NOMO-1 (cell line): ENCODE results near the gene PTPRE.
A peak's percentile ranks its signal among the peaks of the same experiment; 100 is the strongest.

Experiments
- DNase-seq, 2 experiments: peaks; one replicate each; lab custom pipeline; 2025; ENCODE audit not compliant: unreplicated experiment in 2 of 2; lab: John Stamatoyannopoulos, UW

PTPRE gene

DNA sequence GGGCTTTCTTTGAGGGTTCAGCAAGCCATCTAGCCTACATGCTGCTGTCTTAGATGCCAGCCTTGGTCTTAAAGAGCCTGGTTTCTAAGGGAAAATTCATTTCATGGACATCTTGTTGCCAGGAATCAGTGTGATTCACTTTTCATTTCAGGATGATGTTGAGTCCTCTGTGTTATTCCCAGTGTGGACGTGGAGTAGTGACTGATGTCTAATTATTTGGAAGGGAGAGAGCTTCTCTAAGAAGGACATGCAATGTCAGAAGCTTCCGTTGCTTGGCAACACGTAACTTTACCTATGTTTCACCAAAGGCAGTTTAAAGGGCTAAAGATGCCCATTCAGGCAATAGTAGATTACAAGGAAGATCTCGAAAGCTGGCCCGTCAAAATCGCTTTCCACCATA is 89.0 kb downstream of the PTPRE start:
- DNase-seq, result no peak

DNA sequence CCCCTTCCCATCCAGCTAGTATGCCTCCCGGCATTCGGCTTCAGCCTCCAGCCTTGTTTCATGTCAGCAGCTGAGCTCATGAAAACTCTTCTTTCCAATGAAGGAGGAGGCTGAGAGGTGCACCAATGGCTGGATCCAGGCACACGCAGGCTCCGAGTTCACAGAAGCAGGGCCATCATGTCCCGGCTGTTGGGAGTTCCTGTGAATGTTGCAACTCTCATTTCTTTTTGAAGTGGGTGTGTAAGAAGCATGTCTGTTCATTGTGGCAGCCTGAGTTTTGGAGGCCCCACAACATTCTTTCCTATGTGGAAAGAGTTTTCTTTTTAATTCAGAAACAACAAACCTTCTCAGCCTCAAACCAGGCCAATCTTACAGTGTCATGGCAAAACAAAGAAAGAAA is 89.7 kb downstream of the PTPRE start:
- no peak for DNase-seq

DNA sequence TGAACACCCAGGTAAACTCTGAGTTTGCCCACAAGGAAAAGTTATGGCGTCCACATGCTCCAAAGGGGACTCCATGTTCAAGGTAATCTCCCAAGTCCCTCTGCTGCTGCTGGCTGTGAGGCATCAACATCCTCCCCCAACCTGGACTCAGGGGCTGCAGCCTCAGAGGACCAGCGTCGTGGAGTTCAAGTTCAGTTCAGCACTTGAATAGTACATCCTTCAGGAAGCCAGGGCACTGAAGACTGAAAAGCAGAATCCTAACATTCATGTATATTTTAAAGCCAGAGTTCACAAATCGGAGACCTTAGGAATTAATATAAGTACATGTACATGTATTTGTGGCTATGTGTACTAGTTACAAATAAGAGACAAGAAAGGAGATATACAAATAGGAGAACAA is 90.4 kb downstream of the PTPRE start:
- no peak for DNase-seq

DNA sequence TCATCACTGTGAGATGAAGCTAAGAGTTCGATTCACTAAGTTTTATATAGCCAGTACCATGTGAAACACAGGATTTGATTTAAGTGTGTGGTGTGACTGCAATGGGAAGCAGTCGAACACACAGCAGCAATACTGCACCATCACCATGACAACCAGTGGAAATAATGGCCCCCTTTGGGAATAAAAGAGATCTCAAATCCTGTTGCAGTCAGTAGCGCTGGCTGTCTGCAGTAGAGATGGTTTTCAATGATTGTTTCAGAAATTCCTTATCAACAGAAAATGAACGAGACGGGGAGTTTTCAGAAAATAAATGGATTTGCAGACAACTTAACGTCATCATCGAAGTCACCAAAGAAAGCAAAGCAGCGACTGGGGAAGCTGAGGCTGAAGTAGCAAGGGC is 91.0 kb downstream of the PTPRE start:
- DNase-seq, result no peak

DNA sequence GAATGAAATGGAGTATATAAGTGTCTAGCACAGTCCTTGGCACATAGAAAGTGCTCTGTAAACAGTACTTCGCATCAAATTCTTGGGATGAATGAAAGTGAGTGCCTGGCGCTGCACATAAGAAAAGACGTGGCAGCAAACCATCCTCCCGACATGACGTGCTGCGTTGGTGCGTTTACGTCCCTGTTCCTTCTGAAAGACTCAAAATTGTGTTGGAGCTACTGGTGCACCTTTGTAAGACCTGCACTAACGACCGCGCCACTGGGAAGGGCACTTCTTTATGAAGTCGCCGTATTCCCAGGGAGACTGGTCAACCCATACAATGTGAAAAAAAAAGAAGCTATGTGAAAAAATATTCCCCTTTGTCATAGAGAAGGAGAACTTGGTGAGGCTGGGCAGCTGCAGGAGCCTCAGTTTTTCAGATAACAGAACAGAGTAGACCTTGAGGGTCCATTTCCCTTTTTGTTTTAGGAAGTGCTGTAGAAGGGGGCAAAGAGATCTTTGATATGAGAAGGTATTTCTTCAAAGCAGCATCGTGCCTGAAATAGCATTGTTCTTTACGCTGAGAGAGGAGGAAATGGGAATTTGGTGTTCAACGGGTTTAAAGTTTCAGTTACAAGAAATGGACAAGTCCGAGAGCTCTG is 91.7 kb downstream of the PTPRE start:
- DNase-seq, result peak in 1 of 2 experiments; percentile 57

DNA sequence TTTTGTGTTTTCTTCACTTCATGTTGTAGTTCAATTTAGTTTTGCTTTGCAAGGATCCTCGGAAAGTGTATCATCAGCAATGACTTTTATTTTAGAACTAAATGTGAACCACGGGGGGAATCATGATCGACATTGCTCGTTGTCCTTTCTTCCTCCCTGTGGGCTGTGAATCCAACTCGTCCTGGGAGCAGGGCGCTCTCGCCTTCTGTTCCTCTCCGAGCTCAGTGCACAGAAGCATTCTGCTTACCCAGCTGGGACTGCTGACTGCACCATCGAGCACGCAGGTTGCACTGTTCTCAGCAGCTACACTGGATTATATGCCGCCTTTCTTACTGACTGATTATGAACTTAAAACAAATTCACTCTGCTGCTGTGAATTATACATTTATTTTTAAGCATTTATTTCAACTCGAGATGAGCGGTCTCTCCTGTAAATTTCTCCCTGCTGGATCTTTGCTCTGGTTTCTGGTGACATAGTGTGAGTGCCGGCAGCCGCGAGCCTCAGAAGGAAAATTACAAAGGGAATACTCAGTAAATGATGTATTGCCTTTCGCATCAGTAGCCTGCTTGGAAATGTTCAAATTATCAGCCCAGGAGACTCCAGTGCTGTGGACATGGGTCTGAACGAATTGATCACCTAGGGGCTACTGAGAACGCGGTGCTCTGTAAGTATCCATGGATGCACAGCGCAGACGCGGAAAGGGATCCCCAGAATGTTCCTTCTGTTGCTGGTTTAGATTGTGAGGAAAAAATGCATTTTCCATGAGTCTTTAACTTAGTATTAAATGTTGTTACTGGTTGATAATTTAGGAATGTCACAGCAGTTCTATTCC is 92.6 kb downstream of the PTPRE start:
- DNase-seq, result no peak

DNA sequence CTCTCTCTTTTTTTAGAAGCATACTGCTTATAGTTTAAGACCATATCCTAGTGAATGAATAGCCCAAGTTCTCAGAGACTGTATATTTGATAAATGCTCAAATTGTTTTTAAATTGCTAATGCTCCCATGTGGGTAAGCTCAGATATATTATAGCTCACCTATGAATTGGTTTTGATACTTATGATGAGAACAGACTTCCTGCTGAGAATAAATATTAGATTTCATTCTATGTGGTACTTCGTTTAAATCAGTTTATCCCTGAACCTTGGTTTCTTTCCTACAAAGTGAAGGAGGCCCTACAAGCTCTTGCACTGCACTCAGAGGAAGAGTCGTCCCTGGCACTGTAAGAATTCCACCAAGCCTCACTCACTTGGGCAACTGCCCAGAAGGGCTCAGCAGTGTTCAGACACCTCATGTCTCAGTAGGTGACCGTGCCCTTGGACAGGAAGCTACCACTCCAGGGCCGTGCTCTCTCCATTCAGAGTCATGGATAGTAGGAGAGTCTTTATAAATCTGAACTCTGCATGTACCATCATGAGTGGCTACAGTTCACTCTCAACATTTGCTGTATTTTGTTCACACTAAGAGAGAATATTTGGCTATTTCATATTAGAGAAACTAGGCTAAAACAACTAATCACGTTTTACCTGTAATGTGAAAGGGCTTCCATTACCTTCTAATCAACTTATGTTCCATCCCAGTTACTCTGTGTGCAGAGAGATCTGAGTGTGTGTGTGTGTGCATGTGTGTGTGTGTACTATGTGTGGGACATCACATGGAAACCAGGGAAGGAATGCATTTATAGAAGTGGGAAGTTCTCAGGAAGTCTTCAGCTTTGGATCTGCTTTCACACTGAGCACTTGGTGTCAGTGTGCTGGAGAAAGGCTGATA is 93.8 kb downstream of the PTPRE start:
- DNase-seq, result no peak

DNA sequence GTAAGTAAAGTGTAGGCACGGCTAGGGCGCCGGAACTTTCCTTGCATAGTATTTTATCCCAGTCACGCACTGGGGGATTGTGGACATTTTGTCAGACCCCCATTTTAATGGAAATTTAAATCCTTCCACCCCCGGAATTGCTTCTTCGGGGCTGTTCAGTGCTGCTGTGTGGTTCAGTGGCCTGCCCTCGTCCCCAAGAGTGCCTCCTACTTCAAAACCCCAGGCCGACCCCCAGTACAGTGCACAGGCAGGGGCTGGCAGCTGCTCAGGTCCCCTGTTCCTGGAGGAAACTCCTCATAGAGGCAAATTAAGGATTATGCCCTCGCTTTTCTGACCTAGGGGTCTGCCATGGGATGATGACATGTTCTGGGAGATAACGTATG is 94.5 kb downstream of the PTPRE start:
- DNase-seq, result no peak

DNA sequence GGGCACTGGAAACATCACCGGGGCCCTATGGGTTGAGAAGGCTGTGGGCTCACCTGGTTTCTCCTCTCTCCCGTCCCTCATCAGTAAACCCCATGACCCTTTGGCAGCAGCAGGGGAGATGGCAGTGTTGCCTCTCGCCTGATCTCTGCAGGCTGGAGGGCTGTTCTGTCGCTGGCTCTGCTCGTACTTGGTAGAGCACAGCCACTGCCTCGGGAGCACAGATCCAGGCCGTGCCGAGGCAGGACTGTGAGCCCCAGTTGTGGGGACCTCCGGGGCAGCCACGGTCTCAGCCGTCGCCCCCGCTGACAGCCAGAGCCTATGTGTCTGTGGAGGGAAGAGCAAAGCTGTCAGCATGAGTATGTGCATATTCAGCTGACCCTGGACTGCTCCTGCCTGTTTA is 94.9 kb downstream of the PTPRE start:
- no peak for DNase-seq

DNA sequence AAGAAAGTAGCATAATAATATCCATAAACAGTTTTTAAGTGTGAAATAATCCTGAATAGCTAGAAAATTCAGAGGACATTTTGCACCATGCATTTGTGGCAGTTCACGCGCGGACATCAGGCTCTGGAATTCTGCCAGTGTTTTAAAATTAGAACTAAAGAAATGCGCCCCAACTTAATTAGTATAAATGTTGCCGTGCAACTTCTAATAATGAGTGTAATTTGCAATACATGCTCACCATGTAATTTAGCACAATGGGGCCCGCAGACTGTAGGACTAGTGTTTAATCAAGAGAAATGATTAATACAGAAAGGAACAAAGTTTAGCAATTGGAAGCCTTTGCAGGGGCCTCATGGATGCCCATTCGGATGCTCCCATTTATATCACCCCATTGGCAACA is 96.6 kb downstream of the PTPRE start:
- no peak for DNase-seq

DNA sequence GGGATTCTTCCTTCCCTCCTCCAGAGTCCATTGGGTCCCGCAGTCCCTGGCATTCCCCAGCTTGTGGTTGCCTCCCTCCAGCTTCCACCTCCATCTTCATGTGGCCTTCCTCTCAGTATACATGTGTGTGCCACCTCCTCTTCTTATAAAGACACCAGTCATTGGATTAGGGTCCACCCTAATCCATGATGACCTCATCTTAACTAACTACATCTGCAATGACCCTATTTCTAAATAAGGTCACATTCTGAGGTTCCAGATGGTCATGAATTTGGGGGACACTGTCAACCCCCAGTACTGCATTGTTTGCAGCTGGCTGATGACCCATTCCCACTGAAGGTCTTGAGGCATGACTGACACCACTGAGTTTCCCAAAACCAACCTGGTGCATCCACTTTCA is 99.0 kb downstream of the PTPRE start:
- no peak for DNase-seq

DNA sequence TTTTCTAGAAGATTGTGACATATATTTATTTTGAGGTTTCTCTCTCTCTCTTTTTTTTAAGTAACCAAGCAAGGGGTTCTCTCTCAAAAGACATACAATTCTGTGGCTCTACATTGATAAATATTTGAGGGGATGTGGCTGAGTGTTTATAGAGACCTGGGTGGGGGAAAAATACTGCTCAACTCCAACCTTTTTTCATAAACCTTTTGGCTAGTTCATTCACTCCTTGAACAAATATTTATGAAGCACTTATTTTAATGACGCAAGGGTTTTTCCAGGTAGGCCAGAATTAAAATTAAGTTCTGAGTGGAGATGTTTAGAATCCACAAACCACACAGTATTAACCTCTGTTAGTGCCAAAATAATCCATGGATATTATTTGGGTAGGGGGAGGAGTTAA is 100.2 kb downstream of the PTPRE start:
- DNase-seq, result no peak

DNA sequence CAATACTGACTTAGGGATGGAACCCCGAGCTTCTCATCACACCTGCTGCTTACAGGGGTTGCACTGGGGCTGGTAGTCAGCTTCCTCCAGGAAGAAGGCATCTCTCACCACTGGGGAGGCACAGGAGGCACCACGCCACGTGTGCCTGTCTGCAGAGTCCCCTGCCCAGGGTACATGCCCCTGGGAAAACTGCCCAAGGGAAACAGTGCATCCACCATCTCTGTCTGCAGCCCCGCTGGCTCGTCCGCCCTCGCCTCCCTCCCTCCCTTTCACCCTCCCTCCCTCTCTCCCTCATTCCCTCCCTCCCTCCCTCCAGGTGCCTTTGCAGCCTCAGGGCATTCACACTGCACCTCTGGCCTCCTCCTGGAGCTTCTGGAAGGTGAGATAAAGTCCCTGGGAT is 101.1 kb downstream of the PTPRE start:
- no peak for DNase-seq

DNA sequence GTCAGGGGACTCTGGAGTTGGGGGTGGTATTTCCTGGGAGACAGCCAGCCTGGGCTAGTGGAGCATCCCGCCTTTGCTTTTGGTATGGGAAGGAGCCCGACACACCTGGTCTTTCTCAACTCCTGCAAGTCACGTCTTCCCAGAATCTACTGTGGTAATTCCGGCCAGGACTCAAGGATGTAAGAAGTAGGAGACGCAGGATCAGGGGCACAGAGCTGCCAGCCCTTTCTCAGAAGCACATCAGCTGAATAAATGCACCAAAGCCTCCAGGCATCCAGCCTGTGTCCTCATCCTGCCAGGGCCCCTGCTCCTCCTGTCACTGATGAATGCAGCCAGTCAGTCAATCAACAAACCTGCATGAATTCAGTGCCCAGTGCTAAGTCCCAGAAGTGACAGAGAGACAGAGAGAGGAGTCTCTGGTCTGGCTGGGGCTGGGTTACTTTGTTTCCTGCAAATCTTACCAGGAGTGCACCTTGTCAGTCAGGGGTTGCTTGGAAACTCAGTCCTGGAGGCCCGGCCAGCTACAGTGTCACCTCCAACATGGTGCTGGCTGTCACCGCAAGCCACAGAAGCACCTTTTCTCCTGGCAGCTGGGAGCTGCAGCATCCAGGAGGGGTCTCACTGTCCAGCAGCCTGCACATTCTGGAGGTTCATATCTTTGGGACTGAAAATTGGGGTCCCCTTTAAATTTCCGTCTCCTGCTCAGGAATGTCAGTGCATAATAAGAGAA is 101.8 kb downstream of the PTPRE start:
- no peak for DNase-seq

DNA sequence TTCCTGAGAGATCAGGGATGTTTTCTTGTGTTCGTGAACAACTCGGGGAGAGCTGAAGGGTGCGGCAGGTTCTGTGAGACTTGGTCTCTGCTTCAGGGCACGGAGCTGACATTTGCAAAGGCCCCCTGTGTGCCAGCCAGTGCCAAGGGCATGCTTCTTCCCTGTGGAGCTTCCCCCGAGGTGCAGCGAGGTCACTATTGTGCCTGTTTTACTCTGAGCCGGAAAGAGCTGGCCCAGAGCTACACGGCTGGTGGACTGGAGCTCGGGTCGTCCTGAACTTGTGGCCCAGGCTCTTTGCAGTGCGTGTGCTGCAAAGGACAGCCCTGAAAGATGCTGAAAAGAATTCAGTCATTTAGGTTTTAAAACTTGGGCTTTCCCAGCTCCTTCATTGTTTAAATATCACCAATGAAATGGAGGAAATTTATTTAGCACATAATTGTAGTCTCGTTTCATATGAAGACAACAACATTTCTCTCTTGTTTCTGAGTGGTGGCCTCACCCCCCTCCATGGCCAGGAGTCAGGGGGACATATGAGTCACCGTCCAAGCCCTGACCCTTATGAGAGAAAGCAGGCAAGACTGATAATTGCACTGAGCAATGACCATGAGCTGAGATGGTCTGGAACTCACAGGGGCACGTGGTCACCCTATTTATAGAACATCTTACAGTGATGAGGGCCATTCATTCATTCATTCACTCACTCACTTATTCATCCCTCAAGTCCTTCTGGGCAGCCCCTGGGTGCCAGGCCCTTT is 102.6 kb downstream of the PTPRE start:
- DNase-seq, result no peak

DNA sequence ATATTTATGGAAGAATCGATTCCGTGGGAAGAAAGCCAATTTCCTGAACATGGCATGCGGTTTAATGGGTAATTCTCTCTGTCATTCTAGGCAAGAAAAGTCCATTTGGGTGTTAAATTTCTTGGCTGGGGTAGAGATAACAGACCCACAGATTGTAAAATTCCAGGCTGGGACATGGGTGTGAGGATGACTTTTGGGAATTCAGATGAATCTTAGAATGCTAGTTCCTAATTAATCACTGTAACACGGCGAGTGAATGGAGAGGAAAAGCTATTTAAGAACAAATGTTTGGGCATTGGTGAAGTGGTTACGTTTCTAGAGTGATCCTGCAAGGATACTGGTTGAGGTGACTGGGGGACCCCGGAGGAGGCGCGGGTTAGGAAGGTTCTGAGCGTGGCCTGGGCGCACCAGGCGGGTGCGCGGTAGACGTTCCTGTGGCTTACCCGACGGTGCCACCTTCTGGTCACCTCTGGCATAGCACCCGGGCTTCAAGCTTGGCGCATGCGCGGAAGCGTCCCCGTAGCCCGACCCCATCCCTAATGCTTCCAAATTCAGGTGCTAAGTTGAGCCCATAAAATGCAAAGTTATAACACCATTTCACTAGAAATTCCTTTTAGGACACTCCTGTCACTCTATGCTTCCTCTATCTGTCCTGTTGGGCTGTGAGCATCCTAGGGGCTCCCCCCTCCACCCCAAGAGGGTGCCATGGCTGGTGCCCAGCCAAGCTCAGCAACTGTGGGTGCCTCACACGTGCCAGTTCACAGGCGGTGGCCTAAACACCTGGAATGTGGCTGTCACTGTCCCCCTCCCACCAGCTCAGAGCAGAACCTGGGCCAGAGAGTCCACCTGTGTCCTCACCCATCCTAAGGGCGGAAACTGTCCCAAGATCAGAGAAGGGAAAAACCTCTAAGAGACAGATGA is 104.4 kb downstream of the PTPRE start:
- DNase-seq, result peak; percentile 66 to 75

DNA sequence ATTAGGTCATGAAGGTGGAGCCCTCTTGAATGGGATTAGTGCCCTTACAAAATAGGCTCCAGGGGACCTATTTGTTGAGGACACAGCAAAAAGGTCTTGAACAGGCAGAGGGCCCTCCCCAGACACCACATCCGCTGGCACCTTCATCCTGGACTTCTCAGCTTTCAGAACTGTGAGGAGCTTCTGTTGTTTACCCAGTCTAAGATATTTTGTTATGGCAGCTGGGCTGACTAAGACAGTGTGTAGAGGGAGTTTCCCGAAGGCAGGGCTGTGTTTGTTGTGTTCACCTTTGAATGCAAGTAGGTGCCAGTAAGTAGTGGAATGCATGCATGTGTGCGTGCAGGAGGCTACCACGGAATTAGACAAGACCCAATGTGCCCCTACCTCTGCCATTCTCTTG is 106.7 kb downstream of the PTPRE start:
- no peak for DNase-seq

DNA sequence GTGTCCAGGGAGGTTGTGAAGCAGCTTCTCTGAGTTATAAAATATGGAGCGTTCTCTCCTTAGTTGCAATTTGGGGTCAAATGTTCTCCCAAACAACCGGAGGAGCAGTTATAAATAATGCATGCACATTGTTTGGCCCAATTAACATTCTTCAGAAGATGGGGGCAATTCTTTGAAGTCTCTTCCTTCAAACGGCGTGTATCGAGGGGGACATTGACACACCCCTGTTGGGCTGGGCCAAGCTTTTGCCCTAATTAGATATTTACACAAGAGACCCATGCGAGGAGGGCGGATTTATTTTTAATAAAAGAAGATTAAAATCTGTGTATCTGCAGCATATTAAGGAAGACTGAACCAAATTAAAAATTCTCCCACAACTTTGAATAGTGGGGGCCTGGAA is 107.3 kb downstream of the PTPRE start:
- DNase-seq, result no peak

DNA sequence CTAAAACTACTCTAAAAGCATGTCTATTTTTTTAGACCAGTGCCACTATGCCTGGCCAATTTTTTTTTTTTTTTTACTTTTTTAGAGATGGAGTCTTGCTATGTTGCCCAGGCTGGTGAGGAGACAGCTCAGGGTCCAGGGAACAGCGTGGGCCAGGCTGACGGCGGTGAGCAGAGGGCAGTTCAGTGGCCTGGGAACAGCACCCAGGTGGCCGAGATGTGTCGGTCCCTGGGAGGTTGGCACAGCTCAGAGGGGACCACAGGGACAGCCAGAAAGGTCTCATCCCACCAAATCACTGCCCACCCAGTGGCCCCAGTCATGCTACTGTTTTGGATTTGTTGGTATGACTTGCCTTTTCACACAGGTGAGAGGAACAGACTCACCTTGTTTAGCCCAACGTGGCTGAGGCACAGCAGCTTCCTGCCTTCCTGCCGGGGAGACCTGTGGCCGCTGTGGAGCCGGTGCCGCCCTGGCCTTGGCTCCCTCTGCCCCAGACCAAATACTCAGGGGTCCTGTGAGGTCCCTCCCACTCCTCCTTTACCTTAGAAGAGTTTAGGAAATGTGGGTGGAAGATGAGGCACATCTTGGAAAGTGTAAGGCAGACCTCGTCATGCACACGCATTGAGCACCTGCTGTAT is 109.6 kb downstream of the PTPRE start:
- DNase-seq, result no peak
